ENCODE results near the gene DGKI. TPM values are rescaled to one million over a fixed set of nuclear protein-coding genes. Genes with fewer than 3 reads are reported as not detected.

Gene DGKI
- total RNA-seq, 4 donors from 2014 or later = 0.42 to 6.2 (median 2.0) TPM

DNA sequence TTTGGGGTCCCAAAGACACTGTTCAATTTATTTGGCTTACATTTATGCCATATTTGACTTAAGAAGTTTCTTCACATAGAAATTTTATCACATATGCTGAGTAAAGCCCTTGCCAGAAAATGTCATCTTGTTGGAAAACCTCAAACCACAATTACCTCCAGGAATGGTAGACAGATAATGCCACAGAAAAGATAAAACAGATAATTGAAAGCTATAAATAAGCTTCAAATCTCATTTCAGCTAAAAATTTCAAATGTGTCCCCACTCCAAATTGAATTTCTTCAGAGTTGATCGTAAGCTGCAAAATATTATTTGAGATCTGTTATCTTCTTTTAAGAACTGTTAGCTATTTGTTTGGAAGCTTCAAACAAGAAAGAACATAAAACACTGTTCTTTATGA is 326.8 kb downstream of the DGKI start:
- no peaks in the 10 kb centered on the region for H3K4me1 ChIP-seq
- 72% methylated on average over 1 of the region's 1 CpG for WGBS

DNA sequence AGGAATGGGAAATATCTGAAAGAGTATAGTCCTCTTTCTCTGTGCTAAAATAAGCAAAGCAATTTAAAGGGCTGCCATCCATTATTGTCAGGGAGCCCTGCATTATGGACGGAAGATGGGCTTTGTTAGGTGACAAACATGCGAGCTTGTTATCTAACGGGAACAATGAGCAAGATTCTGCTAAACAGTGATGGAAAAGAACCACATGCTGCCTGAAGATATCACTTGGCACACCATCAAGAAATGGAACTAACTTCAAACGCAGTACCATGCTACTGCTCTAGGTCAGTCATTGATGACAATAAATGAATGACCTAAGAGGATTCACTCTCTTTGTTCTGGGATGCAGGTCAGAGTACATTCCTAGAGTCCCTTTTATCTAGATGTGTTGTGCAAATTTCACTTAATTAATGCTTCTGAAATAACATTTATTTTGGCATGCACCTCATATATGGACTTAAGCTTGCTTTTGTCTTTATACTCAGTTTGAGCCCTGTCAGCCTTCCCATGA is 327.5 kb downstream of the DGKI start:
- no peaks in the 10 kb centered on the region for H3K9me3 ChIP-seq
- WGBS = 70% methylated on average over 4 of the region's 4 CpGs
- TF ChIP-seq POLR2AphosphoS5 (IDR thresholded peaks at IDR 0.05) (no peak), EP300 (IDR thresholded peaks at IDR 0.05) (no peak), POLR2A (IDR thresholded peaks at IDR 0.05) (no peak)
- TF ChIP-seq, protein P1, sequence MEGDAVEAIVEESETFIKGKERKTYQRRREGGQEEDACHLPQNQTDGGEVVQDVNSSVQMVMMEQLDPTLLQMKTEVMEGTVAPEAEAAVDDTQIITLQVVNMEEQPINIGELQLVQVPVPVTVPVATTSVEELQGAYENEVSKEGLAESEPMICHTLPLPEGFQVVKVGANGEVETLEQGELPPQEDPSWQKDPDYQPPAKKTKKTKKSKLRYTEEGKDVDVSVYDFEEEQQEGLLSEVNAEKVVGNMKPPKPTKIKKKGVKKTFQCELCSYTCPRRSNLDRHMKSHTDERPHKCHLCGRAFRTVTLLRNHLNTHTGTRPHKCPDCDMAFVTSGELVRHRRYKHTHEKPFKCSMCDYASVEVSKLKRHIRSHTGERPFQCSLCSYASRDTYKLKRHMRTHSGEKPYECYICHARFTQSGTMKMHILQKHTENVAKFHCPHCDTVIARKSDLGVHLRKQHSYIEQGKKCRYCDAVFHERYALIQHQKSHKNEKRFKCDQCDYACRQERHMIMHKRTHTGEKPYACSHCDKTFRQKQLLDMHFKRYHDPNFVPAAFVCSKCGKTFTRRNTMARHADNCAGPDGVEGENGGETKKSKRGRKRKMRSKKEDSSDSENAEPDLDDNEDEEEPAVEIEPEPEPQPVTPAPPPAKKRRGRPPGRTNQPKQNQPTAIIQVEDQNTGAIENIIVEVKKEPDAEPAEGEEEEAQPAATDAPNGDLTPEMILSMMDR (IDR thresholded peaks at IDR 0.05) = no peak
- no peak overlapping the region for H3K4me3 ChIP-seq
- no peak overlapping the region for H3K27ac ChIP-seq
- H3K27me3 ChIP-seq = no peaks in the 10 kb centered on the region
- H3K36me3 ChIP-seq = no peaks in the 10 kb centered on the region
- no peak for DNase-seq (ENCODE audit: low spot score in 2 of 2)
- no peaks in the 10 kb centered on the region for H3K4me1 ChIP-seq

More for the DNA sequence above, 326.8 kb downstream of the DGKI start:
- Histone ChIP-seq H3K4me3 (no peak overlapping the region), H3K27me3 (no peaks in the 10 kb centered on the region), H3K36me3 (no peaks in the 10 kb centered on the region), H3K9me3 (no peaks in the 10 kb centered on the region), H3K27ac (no peak overlapping the region)
- DNase-seq (ENCODE audit: low spot score in 2 of 2) = no peak
- TF ChIP-seq EP300 (IDR thresholded peaks at IDR 0.05) (no peak), POLR2A (IDR thresholded peaks at IDR 0.05) (no peak), POLR2AphosphoS5 (IDR thresholded peaks at IDR 0.05) (no peak)
- TF ChIP-seq, protein P1 (IDR thresholded peaks at IDR 0.05) = no peak

DNA sequence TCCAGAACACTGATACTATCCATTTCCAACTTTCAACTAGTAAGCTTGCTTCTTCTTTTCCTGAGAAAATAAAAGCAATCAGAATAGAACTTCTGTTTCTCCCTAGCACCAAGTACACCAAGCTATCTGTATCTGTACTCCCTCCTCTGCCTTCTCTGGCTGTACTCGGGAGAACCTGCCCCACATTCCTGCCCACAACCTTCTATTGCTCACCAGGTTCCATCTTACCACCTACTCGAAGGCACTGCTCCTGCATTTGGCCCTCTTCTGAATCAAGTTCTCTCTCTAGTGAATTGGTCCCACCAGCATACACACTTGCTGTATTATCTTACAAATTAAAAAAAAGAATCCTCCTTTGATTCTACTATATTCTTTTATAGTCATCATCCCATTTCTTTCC is 333.7 kb downstream of the DGKI start:
- Histone ChIP-seq H3K27ac (no peak overlapping the region), H3K36me3 (no peaks in the 10 kb centered on the region), H3K27me3 (no peaks in the 10 kb centered on the region), H3K4me1 (no peaks in the 10 kb centered on the region), H3K4me3 (no peak overlapping the region), H3K9me3 (no peaks in the 10 kb centered on the region)
- no peak for TF ChIP-seq POLR2AphosphoS5 (IDR thresholded peaks at IDR 0.05)
- TF ChIP-seq, protein P1 (IDR thresholded peaks at IDR 0.05) = no peak
- TF ChIP-seq EP300 (IDR thresholded peaks at IDR 0.05) = no peak
- TF ChIP-seq POLR2A (IDR thresholded peaks at IDR 0.05) = no peak
- no peak for DNase-seq (ENCODE audit: low spot score in 2 of 2)
- WGBS = 64% methylated on average over 2 of the region's 2 CpGs

DNA sequence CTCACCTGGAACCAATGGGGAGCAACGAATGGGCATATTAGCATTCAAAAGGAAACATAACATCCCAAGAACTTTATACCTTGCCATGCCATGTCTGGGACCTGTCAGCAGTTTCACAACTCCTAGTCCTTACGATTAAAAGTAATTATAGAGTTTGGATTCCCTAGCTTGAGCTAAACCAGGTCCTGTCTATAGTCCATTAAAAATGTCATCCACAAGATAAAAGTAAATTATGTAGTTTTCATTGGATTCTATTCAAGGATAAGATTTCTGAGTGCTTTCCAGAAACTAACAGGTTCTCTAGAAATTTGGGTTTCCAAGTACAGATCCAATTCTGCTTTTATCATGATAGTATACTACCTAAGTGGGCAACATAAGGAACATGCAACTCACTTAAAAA is 339.7 kb downstream of the DGKI start:
- TF ChIP-seq POLR2AphosphoS5 (IDR thresholded peaks at IDR 0.05) = no peak
- no peak for TF ChIP-seq POLR2A (IDR thresholded peaks at IDR 0.05)
- no peak for TF ChIP-seq EP300 (IDR thresholded peaks at IDR 0.05)
- TF ChIP-seq, protein P1 (IDR thresholded peaks at IDR 0.05) = no peak
- no peak overlapping the region for H3K27ac ChIP-seq
- 42% methylated on average over 2 of the region's 2 CpGs for WGBS
- H3K4me3 ChIP-seq = no peak overlapping the region
- H3K9me3 ChIP-seq = no peaks in the 10 kb centered on the region
- DNase-seq (ENCODE audit: low spot score in 2 of 2) = no peak
- H3K36me3 ChIP-seq = no peaks in the 10 kb centered on the region
- no peaks in the 10 kb centered on the region for H3K27me3 ChIP-seq
- no peaks in the 10 kb centered on the region for H3K4me1 ChIP-seq

DNA sequence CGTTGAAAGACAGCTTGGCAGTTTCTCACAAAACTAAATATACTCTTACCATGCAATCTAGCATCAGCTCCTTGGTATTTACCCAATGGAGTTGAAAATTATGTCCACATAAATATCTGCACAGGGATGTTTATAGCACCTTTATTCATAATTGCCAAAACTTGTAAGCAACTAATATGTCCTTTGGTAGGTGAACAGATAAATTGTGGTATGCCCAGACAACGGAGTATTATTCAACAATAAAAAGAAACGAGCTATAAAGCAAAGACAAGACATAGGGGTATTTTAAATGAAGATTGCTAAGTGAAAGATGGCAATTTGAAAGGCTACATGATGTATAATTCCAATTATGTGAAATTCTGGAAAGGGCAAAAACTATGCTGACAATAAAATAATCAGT is 340.7 kb downstream of the DGKI start:
- no peaks in the 10 kb centered on the region for H3K36me3 ChIP-seq
- TF ChIP-seq POLR2A (IDR thresholded peaks at IDR 0.05) (no peak), POLR2AphosphoS5 (IDR thresholded peaks at IDR 0.05) (no peak), EP300 (IDR thresholded peaks at IDR 0.05) (no peak)
- TF ChIP-seq, protein P1 (IDR thresholded peaks at IDR 0.05) = no peak
- no peaks in the 10 kb centered on the region for H3K27me3 ChIP-seq
- 77% methylated on average over 3 of the region's 3 CpGs for WGBS
- no peak overlapping the region for H3K4me3 ChIP-seq
- no peak for DNase-seq (ENCODE audit: low spot score in 2 of 2)
- H3K27ac ChIP-seq = no peak overlapping the region
- no peaks in the 10 kb centered on the region for H3K9me3 ChIP-seq
- no peaks in the 10 kb centered on the region for H3K4me1 ChIP-seq

Measured in suprapubic skin (tissue), 4 donors.